Testis (tissue), 3 donors: ENCODE results near the gene ITSN2. TPM values are rescaled to one million over a fixed set of nuclear protein-coding genes. Genes with fewer than 3 reads are reported as not detected.

Source experiments
- DNase-seq: peaks from one replicate; pipeline ENCODE4 v3.0.0-alpha.2; 2019
- H3K27ac ChIP-seq, 2 donors: fragments of 200-600 bp; sonication (generic); one replicate each; pipeline ENCODE4 v1.5.1; 2019
- H3K27me3 ChIP-seq: fragments of 200-600 bp; sonication (generic); one replicate; pipeline ENCODE4 v1.5.1; 2019
- H3K36me3 ChIP-seq: fragments of 200-600 bp; sonication (generic); one replicate; pipeline ENCODE4 v1.5.1; 2017; ENCODE audit warnings: low read depth; ENCODE audit errors: missing control alignments
- H3K4me1 ChIP-seq: fragments of 200-600 bp; sonication (generic); one replicate; pipeline ENCODE4 v1.5.1; 2019
- H3K4me3 ChIP-seq, 2 donors: fragments of 200-600 bp; sonication (generic); one replicate each; pipeline ENCODE4 v1.5.1; 2017 to 2019
- H3K9me3 ChIP-seq: fragments of 200-600 bp; sonication (generic); one replicate; pipeline ENCODE4 v1.5.1; 2017
- POLR2A ChIP-seq: fragments of 450-650 bp; IDR thresholded peaks from one replicate; pipeline ENCODE4 v1.6.1; 2017; ENCODE audit warnings: antibody characterized with exemption, mild to moderate bottlenecking, moderate library complexity
- WGBS, 2 donors: methylation state at CpG; one replicate each; pipeline ENCODE4 v1.1.5; 2018; 5-methylcytosine and 5-hydroxymethylcytosine counted together
- intact Hi-C: fragments of 100-400 bp; cut with DNase I; formaldehyde crosslinking; loops from one replicate; pipeline ENCODE4 v1.15.1; 2023; ENCODE audit warnings: low total_unique reads
- polyA plus RNA-seq: library from polyadenylated mRNA; stranded (reverse); fragments of 350-450 nt; fragmentation: Illumina TruSeq; extraction: RNeasy Lipid Tissue Mini Kit (QIAGEN cat#74804); gene quantifications from one replicate; pipeline ENCODE4 v1.2.3, GENCODE V29; 2014; ENCODE audit warnings: low read depth, low replicate concordance; ENCODE audit not compliant: insufficient read depth
- total RNA-seq, 2 donors: library from RNA; depleted of rRNA; stranded (reverse); fragments of >200 nt; gene quantifications; one replicate each; pipeline ENCODE4 v1.2.3, GENCODE V29; 2016
- TF ChIP-seq, protein P1 (sequence below), 3 experiments: fragments of 450-650 bp in 2 of 3; fragments of 200-600 bp in 1 of 3; sonication (generic) in 1 of 3; IDR thresholded peaks; one replicate each; pipeline ENCODE4 v1.5.1; 2016 to 2019; ENCODE audit warnings: antibody characterized with exemption in 3 of 3, mild to moderate bottlenecking in 2 of 3, moderate library complexity in 1 of 3

The ITSN2 gene
- total and polyA plus RNA-seq, 3 donors from 2014 or later: 9.1 to 53.8 (median 43.4) TPM

DNA sequence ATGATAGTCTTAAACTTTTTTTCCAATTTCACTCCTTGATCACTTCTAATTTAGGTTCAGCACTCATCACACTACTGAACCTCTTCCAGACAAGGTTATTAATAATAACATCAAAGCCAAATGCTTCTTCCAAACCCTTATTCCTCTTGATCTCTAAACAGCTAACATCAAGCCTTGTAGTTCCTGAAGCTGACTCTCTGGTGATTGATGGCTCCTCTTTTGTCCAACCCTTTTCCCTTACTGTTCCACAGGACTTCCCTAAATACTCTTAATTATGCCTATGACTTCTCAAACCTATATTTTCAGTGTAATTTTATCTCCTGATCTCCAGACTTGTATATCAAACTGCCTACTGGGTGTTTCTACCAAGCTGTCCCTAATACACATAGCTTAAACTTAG lies 101.6 kb downstream of the ITSN2 start:
- Histone ChIP-seq H3K4me3 (no peak overlapping the region), H3K27me3 (no peaks in the 10 kb centered on the region), H3K9me3 (no peaks in the 10 kb centered on the region), H3K27ac (no peak overlapping the region), H3K36me3 (no peaks in the 10 kb centered on the region), H3K4me1 (no peaks in the 10 kb centered on the region)
- intact Hi-C loops: no loop called here
- TF ChIP-seq, protein P1, sequence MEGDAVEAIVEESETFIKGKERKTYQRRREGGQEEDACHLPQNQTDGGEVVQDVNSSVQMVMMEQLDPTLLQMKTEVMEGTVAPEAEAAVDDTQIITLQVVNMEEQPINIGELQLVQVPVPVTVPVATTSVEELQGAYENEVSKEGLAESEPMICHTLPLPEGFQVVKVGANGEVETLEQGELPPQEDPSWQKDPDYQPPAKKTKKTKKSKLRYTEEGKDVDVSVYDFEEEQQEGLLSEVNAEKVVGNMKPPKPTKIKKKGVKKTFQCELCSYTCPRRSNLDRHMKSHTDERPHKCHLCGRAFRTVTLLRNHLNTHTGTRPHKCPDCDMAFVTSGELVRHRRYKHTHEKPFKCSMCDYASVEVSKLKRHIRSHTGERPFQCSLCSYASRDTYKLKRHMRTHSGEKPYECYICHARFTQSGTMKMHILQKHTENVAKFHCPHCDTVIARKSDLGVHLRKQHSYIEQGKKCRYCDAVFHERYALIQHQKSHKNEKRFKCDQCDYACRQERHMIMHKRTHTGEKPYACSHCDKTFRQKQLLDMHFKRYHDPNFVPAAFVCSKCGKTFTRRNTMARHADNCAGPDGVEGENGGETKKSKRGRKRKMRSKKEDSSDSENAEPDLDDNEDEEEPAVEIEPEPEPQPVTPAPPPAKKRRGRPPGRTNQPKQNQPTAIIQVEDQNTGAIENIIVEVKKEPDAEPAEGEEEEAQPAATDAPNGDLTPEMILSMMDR (IDR thresholded peaks at IDR 0.05): no peak
- no peak for TF ChIP-seq POLR2A
- DNase-seq: no peak

DNA sequence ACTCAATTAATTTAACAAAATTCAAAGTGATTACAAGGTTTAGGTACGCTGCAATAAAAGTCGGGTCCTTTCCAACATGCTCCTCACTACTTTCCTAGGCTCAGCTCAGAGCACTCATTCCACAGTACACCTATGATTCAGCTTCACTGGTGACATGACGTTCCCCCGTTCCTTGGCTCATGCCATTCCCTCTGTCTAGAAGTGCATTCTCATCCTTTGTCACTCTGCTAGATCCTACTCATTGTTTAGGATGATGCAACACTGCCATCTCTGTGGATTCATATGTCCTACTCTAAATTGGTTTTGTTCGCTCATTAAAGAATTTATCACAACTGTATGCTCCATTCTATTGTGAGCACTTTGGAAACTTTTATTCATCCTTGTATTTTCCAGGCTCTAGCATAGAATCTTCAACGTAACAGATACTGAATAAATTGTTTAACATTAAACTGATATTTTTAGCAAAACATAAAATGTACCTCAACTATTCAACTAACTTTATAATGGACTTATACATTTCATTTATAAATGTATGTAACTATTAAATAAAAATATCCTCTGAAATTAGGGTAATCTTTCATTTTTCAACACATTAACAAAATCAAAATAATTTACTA lies 106.9 kb downstream of the ITSN2 start:
- Histone ChIP-seq H3K9me3 (no peaks in the 10 kb centered on the region), H3K36me3 (no peaks in the 10 kb centered on the region), H3K27ac (no peak overlapping the region), H3K27me3 (no peaks in the 10 kb centered on the region), H3K4me3 (no peak overlapping the region), H3K4me1 (no peaks in the 10 kb centered on the region)
- DNase-seq: no peak
- TF ChIP-seq POLR2A: no peak
- TF ChIP-seq, protein P1 (IDR thresholded peaks at IDR 0.05): no peak
- 93 to 95% methylated on average over 6 of the region's 6 CpGs for WGBS, 2 donors
- intact Hi-C loops: no loop called here

DNA sequence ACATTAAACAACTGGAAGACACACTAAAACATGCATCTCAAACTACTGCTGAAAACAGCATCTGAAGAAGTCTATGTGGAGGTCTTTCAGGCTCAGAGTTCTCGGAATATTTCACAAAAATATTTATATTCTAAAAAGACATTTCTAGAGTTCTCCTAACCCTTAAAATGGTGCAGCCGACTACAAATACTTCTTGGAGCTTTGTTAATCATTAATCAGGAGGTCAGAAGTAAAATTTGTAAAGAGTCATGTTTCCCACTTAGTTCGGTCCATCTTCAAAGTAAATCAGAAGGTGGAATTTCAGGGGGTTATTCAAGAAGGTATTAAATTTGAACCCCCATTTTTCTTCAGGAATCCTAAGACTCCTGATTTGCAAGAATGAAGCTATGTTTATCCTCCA lies 112.7 kb downstream of the ITSN2 start:
- Histone ChIP-seq H3K27ac (no peak overlapping the region), H3K9me3 (no peaks in the 10 kb centered on the region), H3K36me3 (no peaks in the 10 kb centered on the region), H3K4me3 (no peak overlapping the region), H3K27me3 (no peaks in the 10 kb centered on the region), H3K4me1 (no peaks in the 10 kb centered on the region)
- TF ChIP-seq, protein P1 (IDR thresholded peaks at IDR 0.05): no peak
- no peak for TF ChIP-seq POLR2A
- WGBS, 2 donors: 95 to 97% methylated on average over 3 of the region's 3 CpGs
- intact Hi-C loops: no loop called here
- DNase-seq: no peak

DNA sequence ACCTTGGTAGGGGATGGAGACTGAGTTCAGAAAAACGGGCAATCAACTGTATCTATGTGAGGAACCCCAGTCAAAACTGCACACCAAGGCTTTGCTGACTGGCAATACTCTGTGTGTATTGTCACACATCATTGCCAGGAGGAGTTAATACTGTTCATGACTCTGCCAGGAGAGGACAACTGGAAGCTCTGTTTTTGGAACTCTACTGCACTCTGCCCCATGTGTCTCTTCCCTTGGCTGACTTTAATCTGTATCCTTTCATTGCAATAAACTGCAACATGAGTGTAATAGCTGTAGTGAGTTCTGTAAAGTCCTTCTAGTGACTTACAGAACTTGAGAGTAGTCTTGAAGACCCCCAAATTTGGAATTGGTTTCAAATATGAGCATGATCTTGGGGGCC lies 113.2 kb downstream of the ITSN2 start:
- no peak for DNase-seq
- Histone ChIP-seq H3K27ac (no peak overlapping the region), H3K4me3 (no peak overlapping the region), H3K9me3 (no peaks in the 10 kb centered on the region), H3K4me1 (no peaks in the 10 kb centered on the region), H3K27me3 (no peaks in the 10 kb centered on the region), H3K36me3 (no peaks in the 10 kb centered on the region)
- intact Hi-C loops: no loop called here
- TF ChIP-seq, protein P1 (IDR thresholded peaks at IDR 0.05): no peak
- no peak for TF ChIP-seq POLR2A
- 75 to 96% methylated on average over 1 of the region's 1 CpG for WGBS, 2 donors
